Ascending aorta (tissue), 2 donors: ENCODE results near the gene RPP14. TPM values are rescaled to one million over a fixed set of nuclear protein-coding genes. Genes with fewer than 3 reads are reported as not detected.

Experiments
- DNase-seq, 2 donors: peaks; one replicate each; pipeline ENCODE4 v3.0.0-alpha.2; 2019; ENCODE audit warnings: low spot score in 2 of 2
- H3K27ac ChIP-seq, 2 donors: fragments of 200-600 bp; sonication (generic); one replicate each; pipeline ENCODE4 v1.5.1; 2016 to 2017; ENCODE audit warnings: mild to moderate bottlenecking in 1 of 2
- H3K27me3 ChIP-seq: fragments of 200-600 bp; sonication (generic); one replicate; pipeline ENCODE4 v1.5.1; 2017
- H3K36me3 ChIP-seq, 2 donors: fragments of 200-600 bp; sonication (generic); one replicate each; pipeline ENCODE4 v1.5.1; 2016
- H3K4me1 ChIP-seq, 2 donors: fragments of 200-600 bp; sonication (generic); one replicate each; pipeline ENCODE4 v1.5.1; 2016 to 2017; ENCODE audit warnings: mild to moderate bottlenecking in 1 of 2
- H3K4me3 ChIP-seq, 2 donors: fragments of 200-600 bp; sonication (generic); one replicate each; pipeline ENCODE4 v1.5.1; 2016 to 2017; ENCODE audit warnings: mild to moderate bottlenecking in 1 of 2
- H3K9me3 ChIP-seq, 2 donors: fragments of 200-600 bp; sonication (generic); one replicate each; pipeline ENCODE4 v1.5.1; 2016
- intact Hi-C: fragments of 100-400 bp; cut with DNase I; formaldehyde crosslinking; loops from one replicate; pipeline ENCODE4 v1.15.1; 2023
- total RNA-seq: library from RNA; depleted of rRNA; stranded (reverse); fragments of >200 nt; gene quantifications from one replicate; pipeline ENCODE4 v1.1.0, GENCODE V29; 2016
- TF ChIP-seq, protein P1 (sequence below), 3 experiments: fragments of 200-600 bp in 2 of 3; fragments of 450-650 bp in 1 of 3; sonication (generic) in 2 of 3; IDR thresholded peaks; one replicate each; pipeline ENCODE4 v1.5.1; 2016 to 2019; ENCODE audit warnings: antibody characterized with exemption in 3 of 3, mild to moderate bottlenecking in 1 of 3, moderate library complexity in 1 of 3

The RPP14 gene
- total RNA-seq, 1 donor from 2014 or later = 32.5 TPM

DNA sequence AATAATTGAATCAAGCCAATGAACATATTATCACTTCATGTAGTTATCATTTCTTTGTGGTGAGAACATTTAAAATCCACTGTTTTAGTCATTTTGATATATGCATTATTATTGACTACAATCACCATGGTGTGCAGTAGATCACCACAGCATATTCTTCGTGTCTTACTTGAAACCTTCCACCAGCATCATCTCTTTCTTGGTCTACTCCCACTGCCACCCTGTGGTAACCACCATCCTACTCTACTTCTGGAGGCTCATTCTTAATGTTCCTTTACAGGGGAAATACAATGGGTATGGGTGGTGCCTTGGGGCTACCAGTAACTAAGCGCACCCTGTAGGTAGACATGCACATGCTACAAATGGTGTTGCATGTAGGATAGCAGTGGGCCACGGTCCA is 52.0 kb downstream of the RPP14 start:
- no peak for DNase-seq
- TF ChIP-seq, protein P1, sequence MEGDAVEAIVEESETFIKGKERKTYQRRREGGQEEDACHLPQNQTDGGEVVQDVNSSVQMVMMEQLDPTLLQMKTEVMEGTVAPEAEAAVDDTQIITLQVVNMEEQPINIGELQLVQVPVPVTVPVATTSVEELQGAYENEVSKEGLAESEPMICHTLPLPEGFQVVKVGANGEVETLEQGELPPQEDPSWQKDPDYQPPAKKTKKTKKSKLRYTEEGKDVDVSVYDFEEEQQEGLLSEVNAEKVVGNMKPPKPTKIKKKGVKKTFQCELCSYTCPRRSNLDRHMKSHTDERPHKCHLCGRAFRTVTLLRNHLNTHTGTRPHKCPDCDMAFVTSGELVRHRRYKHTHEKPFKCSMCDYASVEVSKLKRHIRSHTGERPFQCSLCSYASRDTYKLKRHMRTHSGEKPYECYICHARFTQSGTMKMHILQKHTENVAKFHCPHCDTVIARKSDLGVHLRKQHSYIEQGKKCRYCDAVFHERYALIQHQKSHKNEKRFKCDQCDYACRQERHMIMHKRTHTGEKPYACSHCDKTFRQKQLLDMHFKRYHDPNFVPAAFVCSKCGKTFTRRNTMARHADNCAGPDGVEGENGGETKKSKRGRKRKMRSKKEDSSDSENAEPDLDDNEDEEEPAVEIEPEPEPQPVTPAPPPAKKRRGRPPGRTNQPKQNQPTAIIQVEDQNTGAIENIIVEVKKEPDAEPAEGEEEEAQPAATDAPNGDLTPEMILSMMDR (IDR thresholded peaks at IDR 0.05) = no peak
- Histone ChIP-seq H3K27me3 (no peaks in the 10 kb centered on the region), H3K4me3 (no peak overlapping the region), H3K9me3 (no peaks in the 10 kb centered on the region), H3K27ac (no peak overlapping the region), H3K36me3 (no peaks in the 10 kb centered on the region), H3K4me1 (no peaks in the 10 kb centered on the region)
- intact Hi-C loops = no loop called here

DNA sequence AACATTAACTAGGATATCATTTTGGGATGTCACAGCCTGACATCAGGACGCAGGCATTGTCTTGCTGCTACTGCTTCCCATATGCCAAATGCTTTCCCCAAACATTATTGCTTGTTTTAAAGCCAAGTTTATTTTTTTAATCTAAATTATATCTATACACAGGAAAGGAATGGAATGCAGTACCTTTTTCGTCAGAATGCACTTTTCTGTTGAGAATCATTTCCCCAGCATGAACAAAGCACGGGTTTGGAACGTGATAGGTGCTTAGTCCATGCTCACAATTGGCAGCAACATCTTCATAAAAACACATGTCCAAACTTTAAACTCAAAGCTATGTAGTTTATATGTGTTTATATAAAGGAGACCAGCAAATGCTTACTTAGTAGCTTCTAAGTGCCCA is 52.8 kb downstream of the RPP14 start:
- Histone ChIP-seq H3K4me1 (no peaks in the 10 kb centered on the region), H3K36me3 (no peaks in the 10 kb centered on the region), H3K9me3 (no peaks in the 10 kb centered on the region), H3K4me3 (no peak overlapping the region), H3K27ac (no peak overlapping the region), H3K27me3 (no peaks in the 10 kb centered on the region)
- TF ChIP-seq, protein P1 (IDR thresholded peaks at IDR 0.05) = no peak
- no peak for DNase-seq
- intact Hi-C loops = no loop called here

DNA sequence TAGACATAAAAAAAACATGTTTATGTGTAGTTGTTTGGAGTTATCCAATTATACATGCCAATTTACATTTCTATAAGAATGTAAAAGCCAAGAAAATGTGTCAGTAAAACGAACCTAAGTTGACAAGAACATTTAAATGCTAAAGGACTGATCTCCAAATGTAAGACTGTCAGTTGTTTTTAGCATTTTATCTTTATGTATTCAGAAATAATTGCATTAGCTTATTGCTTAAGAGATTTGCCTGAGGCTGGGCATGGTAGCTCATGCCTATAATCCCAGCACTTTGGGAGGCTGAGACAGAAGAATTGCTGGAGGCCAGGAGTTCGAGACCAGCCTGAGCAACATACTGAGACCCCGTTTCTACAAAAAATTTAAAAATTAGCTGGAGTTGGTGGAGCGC is 53.6 kb downstream of the RPP14 start:
- Histone ChIP-seq H3K36me3 (no peaks in the 10 kb centered on the region), H3K27ac (no peak overlapping the region), H3K27me3 (no peaks in the 10 kb centered on the region), H3K4me3 (no peak overlapping the region), H3K4me1 (no peaks in the 10 kb centered on the region), H3K9me3 (no peaks in the 10 kb centered on the region)
- TF ChIP-seq, protein P1 (IDR thresholded peaks at IDR 0.05) = no peak
- DNase-seq = no peak
- intact Hi-C loops = no loop called here

DNA sequence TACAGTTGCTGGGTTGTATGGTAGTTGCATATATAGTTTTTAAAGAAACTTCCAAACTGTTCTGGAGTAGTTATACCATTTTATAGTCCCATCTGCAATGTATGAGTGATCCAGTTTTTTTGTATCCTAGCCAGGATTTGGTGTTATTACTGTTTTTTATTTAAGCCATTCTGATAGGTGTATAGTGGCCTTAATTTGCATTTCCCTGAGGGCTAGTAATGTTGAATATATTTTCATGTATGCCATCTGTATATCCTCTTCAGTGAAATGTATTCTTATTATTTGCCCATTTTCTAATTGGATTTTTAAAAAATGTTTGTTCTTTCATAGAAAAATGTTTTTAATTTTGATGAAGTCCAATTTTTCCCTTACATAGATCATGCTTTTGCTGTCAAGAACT is 55.8 kb downstream of the RPP14 start:
- H3K27me3 ChIP-seq = no peaks in the 10 kb centered on the region
- H3K9me3 ChIP-seq = no peaks in the 10 kb centered on the region
- no peak overlapping the region for H3K27ac ChIP-seq
- no peak overlapping the region for H3K4me3 ChIP-seq
- no peak for DNase-seq
- H3K4me1 ChIP-seq = no peaks in the 10 kb centered on the region
- H3K36me3 ChIP-seq = no peaks in the 10 kb centered on the region
- TF ChIP-seq, protein P1 (IDR thresholded peaks at IDR 0.05) = no peak
- intact Hi-C loops = no loop called here

DNA sequence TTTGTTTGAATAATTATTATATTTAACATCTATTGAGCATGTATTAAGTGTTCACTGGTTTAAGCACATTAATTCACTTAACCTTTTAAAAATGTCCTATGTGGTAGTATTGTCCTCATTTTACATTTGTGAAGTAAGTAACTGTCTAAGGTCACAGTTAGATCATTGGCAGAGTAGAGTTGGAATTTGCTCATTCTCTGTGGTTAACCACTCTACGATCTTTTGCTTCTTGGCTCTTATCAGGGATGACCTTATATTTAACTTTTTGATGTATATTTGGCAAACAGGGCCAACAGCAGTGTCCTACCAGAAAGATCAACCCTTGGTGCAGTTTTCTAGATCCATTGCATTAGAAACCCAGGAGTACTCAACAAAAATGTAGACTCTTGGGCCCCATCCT is 60.7 kb downstream of the RPP14 start:
- H3K4me1 ChIP-seq = no peaks in the 10 kb centered on the region
- no peak overlapping the region for H3K27ac ChIP-seq
- H3K9me3 ChIP-seq = no peaks in the 10 kb centered on the region
- H3K36me3 ChIP-seq = no peaks in the 10 kb centered on the region
- TF ChIP-seq, protein P1 (IDR thresholded peaks at IDR 0.05) = no peak
- intact Hi-C loops = no loop called here
- H3K27me3 ChIP-seq = no peaks in the 10 kb centered on the region
- no peak overlapping the region for H3K4me3 ChIP-seq
- no peak for DNase-seq

DNA sequence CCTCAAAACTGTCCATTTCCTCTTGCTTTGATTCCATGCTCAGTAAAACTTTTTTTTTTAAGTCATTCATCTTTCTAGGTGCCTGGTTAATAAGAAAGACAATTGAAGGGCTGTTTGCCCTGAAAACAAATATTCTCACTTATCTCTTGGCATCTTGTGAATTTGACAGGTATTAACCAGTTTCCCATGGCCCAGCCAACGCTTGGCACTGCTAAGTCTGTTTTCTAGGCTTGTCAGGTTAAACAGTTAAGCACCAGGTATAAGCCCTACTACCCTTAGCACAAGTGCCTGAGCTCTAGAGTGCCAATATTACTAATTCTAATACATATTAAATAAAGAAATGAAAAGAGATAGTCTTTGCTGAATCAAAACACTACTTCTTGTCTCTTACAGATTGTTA is 63.0 kb downstream of the RPP14 start:
- Histone ChIP-seq H3K4me1 (no peaks in the 10 kb centered on the region), H3K36me3 (no peaks in the 10 kb centered on the region), H3K27me3 (no peaks in the 10 kb centered on the region), H3K27ac (no peak overlapping the region), H3K4me3 (no peak overlapping the region), H3K9me3 (no peaks in the 10 kb centered on the region)
- TF ChIP-seq, protein P1 (IDR thresholded peaks at IDR 0.05) = no peak
- no peak for DNase-seq
- intact Hi-C loops = no loop called here
